Activated CD4-positive, alpha-beta T cell treated with anti-CD3 and anti-CD28 coated beads, Interleukin-2, amount 50 U/mL, for 1 hour (primary cell): ENCODE measurements around the gene CD4.

Source experiments
- DNase-seq: peaks from one replicate; pipeline ENCODE4 v3.0.0-alpha.2; 2020

Gene CD4

DNA sequence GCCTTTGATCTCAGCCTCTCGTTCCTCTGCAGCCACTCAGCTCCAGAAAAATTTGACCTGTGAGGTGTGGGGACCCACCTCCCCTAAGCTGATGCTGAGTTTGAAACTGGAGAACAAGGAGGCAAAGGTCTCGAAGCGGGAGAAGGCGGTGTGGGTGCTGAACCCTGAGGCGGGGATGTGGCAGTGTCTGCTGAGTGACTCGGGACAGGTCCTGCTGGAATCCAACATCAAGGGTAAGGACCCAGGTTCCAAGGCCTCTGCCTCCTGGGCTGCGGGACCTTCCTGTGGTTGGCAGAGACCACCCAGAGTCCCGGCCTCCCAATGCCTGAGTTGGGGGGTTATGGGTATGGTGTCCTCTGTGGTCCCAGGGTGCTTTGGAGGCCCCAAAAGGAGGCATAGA lies 27.8 kb downstream of the CD4 start:
- no peak for DNase-seq

DNA sequence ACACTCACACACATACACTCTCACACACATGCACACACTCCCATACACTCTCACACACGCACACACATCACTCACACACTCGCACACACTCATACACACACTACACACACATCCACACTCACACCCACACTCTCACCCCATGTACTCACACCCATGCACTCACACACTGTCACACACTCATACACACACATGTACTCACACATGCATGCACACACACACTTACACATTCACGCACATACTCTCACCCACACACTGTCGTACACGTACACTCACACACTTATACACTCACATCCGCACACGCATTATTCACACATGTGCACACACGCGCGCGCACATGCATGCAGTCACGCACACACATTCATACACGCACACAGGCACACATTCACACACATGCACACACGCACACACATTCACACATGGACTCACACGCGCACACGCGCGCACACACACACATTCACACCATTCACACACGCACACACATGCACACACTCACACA lies 28.4 kb downstream of the CD4 start:
- no peak for DNase-seq

DNA sequence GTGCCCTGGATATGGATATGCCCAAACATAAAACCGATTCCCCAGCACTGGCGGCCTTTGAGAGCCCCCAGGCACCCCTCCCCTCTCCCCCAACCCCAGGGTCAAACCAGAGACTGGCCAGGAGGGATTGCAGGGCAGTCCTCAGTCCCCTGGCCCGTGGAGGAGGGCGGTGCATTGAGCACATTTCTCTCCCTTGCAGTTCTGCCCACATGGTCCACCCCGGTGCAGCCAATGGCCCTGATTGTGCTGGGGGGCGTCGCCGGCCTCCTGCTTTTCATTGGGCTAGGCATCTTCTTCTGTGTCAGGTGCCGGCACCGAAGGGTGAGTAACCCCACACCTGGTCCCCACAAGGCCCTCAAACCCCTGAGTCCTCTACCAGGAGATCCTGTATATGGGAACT lies 28.9 kb downstream of the CD4 start:
- no peak for DNase-seq

DNA sequence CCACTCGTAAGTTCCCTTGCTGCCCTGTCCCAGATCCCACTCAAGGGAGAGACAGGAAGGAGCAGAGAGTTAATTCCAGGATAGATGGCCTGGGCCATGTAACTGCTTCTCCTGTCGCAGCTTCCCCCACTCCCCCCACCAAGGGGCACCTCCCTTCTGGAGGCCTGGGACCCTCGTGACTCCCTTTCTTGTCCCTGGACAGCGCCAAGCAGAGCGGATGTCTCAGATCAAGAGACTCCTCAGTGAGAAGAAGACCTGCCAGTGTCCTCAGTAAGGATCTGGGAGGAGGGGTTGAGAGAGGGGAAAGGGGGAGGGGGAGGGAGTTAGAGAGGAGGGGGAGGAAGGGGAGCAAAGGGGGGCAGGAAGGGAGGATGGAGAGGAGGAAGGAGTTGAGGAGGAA lies 29.3 kb downstream of the CD4 start:
- no peak for DNase-seq

DNA sequence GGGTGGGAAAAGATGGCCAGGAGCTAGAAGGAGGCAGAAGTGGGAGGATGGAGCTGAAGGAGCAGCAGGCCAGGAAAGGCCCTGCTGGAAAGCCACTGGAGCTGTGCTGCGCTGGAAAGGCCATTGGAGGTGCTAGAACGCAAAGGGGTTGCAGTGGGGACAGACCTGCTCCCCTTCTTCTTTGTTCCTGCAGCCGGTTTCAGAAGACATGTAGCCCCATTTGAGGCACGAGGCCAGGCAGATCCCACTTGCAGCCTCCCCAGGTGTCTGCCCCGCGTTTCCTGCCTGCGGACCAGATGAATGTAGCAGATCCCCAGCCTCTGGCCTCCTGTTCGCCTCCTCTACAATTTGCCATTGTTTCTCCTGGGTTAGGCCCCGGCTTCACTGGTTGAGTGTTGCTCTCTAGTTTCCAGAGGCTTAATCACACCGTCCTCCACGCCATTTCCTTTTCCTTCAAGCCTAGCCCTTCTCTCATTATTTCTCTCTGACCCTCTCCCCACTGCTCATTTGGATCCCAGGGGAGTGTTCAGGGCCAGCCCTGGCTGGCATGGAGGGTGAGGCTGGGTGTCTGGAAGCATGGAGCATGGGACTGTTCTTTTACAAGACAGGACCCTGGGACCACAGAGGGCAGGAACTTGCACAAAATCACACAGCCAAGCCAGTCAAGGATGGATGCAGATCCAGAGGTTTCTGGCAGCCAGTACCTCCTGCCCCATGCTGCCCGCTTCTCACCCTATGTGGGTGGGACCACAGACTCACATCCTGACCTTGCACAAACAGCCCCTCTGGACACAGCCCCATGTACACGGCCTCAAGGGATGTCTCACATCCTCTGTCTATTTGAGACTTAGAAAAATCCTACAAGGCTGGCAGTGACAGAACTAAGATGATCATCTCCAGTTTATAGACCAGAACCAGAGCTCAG lies 30.0 kb downstream of the CD4 start:
- DNase-seq = no peak

DNA sequence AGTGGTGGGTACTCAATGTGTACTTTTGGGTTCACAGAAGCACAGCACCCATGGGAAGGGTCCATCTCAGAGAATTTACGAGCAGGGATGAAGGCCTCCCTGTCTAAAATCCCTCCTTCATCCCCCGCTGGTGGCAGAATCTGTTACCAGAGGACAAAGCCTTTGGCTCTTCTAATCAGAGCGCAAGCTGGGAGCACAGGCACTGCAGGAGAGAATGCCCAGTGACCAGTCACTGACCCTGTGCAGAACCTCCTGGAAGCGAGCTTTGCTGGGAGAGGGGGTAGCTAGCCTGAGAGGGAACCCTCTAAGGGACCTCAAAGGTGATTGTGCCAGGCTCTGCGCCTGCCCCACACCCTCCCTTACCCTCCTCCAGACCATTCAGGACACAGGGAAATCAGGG lies 30.8 kb downstream of the CD4 start:
- no peak for DNase-seq

DNA sequence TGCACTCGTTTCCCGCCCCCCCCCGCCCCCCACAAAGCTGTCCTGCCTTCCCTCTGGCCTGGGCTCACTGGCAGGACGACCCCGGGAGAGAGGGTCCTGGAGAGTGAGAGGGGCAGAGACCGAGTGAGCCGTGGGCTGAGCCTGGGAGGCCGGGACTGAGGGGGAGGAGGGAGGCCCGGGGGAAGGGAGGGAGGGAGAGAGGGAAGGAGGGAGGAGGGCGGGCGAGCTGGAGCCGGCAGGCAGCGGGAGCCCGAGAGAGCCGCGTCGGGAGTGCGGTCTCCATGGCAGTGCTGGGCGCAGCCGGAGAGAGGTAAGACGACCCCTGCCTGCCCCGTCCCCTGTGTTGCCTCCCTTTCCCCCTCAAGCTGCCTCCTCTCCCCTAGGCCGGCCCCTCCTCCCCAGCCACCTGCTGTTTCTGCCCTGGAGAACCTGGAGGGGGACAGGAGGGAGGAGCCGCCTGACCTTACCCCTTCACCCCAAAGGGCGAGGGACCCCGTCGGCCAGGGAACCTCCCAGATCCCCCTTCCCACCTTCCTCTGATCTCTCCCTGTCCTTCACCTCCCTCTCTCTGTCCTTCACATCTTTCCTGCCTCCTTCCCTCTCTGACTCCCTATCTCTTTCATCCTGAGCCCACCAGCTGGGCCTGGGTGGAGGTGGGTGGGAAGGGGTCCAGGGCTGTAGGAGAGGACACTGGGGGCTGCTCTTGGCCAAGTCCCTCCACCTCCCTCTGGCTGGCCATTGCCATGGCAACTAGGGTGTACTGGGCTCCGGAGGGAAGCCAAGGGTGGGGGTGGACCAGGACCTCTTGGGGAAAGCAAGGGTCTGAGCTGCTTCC lies 32.5 kb downstream of the CD4 start, which contains the start of gene GPR162:
Gene GPR162 (plus strand): TSS at position 231 of the 835 bp plus-strand sequence. CDS start 2,078 bp downstream, outside the sequence.
- DNase-seq = no peak

DNA sequence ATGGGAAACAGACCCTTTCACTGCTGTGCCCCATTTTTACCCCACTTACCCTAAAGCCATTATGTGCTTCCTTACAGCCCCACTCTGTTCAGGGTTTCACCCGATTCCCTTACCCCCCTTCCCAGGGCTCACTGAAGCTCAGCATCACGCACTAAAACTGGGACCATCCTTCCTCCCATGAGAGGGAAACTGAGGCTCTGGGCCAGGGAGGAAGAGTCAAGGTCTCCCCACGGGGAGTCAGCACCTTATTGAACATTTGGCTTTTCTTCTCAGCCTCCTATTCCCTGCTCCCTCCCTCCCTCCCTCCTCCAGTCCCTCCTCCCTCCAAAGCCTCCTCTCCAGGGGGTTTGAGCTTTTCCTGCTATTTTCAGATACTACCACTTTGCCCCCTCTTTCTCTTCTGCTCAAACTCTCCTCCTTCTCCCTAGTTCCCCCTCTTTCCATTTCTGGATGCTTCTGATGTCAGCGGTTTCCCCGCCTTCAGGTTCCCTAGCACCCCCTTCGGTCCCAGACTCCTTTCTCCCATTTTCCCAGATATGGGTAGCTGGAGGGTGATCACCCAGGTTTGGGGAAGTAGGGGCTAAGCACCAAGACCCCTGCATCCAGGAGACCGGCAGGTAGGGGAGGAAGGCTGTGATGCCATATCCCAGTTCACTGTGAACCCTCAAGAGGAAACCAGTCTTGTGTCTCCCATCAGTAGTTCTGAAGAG lies 33.3 kb downstream of the CD4 start:
- DNase-seq = no peak

DNA sequence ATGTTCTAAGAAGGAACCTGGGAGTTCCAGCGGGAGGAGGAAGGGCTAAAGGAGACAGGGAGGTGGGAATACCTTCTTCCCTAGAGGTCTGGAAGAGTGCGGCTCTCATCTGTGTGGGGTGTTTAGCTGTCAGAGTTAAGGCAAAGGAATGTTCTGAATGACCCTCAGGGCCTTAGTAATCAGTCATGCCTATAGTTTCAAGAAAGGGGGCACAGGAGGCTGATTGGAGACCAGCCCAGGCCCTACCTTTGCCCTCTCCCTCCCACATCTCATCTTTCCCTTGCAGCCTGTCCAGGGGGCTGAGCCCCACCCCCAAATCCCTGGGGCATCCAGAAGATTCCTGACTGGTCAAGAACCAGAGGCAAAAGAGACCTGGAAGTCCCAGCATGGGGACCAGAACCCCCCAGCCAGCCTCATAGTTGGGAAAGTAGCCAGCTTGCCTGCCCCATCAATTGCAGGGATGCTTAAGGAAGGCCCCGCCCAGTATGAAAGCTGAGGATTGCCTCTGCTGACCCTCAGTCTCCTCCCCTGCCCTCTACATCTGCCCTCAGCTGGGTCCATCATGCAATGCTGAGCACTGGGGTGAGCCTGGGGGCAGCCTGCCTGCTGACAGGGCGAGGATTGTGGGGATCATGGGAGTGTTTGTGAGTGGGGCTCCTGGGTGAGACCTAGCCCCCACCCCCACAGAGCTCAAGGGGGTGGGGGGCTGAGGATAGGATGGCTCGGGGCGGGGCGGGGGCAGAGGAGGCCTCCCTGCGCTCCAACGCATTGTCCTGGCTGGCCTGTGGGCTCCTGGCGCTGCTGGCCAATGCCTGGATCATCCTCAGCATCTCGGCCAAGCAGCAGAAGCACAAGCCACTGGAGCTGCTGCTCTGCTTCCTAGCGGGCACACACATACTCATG lies 34.1 kb downstream of the CD4 start:
- DNase-seq = no peak

DNA sequence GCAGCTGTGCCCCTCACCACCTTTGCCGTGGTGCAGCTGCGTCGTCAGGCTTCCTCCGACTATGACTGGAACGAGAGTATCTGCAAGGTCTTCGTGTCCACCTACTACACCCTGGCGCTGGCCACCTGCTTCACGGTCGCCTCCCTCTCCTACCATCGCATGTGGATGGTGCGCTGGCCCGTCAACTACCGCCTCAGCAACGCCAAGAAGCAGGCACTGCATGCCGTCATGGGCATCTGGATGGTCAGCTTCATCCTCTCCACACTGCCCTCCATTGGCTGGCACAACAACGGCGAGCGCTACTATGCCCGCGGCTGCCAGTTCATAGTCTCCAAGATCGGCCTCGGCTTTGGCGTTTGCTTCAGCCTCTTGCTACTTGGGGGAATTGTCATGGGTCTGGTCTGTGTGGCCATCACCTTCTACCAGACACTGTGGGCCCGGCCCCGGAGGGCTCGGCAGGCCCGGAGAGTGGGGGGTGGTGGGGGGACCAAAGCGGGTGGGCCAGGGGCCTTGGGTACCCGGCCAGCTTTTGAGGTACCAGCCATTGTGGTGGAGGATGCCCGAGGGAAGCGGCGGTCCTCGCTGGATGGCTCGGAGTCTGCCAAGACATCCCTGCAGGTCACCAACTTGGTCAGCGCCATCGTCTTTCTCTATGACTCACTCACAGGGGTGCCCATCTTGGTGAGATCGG lies 34.9 kb downstream of the CD4 start:
- DNase-seq = no peak

DNA sequence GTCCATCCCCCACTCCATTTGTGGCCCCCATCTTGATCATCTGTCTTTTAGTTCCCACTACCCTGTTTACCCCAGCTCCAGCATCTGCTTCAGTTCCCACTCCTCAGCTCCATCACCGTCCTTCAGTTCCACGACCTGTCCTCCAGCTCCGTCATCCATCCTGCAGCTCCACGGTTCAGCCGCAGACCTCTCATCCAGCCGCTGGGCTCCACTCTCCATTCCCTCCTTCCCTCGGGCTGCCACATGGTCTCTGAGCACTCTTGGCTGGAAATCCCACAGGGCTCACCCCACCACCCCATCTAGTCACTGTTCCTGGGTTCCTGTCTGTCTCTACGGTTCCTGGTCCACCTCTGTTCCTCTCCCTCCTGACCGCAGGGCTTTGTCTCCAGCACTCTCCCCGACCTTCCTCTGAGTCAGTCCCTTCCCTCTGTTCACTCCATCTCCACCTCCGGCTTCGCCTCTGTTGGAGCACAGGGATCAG lies 35.6 kb downstream of the CD4 start:
- DNase-seq = no peak

DNA sequence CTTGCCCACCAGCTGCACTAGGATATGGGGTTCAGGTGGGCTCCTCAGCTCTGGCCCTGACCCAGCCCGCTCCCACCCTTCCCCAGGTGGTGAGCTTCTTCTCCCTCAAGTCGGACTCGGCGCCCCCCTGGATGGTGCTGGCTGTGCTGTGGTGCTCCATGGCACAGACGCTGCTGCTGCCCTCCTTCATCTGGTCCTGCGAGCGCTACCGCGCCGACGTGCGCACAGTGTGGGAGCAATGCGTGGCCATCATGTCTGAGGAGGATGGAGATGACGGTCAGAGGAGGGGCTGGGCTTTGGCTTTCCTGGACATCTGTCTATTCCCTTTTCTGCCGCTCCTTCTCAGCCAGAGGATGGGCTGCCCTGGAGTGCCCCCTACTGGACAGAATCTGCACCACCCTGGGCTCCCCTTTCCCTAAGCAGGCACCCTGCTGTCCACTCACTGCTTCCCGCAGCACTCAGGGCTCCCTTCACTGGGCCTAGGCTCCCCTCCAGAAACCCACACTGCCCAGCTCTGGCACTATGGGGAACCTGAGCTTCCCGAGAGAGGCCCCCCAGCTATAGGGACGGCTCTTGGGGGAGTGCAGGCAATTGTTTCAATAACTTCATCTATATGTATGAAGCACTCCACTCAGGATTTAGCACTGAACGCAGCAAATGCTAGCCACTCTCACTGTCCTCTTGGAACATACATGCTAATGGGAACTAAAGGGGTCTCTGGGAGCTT lies 36.2 kb downstream of the CD4 start:
- DNase-seq = peak; percentile 83

DNA sequence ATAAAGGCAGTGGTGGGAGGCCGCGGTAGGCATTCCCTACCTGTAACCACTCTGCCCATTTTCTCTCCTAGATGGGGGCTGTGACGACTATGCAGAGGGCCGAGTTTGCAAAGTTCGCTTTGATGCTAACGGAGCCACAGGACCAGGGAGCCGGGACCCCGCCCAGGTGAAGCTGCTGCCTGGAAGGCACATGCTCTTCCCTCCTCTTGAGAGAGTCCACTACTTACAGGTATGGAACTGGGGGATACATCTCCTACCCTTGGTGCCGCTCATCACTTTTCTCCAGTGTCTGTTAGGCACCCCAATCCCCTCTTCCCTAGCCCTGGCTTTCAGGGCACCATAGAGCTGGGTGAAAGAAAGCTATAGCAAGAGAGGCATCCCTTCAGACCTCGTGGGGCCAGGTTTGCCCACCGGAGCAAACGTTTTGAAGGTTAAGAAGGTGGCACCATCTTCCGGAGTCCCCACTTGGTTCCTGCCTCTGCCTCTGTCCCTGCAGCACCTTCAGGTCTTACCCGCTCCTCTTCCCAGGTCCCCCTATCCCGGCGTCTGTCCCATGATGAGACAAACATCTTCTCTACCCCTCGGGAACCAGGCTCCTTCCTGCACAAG lies 36.9 kb downstream of the CD4 start:
- no peak for DNase-seq

DNA sequence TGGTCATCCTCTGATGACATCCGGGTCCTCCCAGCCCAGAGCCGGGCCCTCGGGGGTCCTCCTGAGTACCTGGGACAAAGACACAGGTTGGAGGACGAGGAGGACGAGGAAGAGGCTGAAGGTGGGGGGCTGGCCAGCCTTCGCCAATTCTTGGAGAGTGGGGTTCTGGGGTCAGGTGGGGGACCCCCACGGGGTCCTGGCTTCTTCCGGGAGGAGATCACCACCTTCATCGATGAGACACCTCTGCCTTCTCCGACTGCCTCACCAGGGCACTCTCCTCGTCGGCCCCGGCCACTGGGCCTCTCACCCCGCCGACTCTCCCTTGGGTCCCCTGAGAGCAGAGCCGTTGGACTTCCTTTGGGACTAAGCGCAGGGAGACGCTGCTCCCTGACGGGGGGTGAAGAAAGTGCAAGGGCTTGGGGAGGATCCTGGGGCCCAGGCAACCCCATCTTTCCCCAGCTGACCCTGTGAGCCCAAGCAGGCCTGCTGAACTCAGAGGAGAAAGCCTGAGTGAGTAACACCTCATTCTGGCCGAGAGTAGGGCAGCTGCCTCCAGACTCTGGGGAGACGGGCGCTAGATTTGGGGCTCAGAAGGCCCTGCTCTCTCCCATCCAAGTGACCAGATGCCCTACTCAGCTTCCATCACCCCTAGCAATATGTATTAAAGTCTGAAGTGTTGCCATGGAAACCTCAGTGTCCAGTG lies 37.6 kb downstream of the CD4 start:
- DNase-seq = no peak

DNA sequence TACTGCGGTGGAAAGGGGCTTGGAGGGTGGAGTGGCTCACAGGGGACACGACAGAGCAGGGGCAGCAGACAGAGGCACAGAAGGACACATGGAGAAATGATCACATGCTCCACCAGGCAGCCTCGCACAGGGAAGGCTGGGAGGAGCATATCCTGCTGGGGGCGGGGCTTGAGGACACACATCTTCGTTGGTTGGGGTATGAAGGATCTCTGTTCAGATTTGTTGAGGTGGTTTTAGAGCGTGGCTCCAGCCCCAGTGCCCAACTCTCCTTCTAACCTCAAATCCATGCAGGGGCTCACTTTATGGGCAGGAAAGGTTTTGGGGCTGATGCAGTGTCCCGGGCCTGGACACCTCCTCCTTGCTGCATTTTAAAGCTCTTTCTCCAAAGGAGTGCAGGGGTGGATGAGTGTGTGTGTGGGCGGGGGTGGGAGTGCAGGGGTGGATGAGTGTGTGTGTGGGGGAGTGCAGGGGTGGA lies 38.1 kb downstream of the CD4 start:
- DNase-seq = peak; percentile 39

DNA sequence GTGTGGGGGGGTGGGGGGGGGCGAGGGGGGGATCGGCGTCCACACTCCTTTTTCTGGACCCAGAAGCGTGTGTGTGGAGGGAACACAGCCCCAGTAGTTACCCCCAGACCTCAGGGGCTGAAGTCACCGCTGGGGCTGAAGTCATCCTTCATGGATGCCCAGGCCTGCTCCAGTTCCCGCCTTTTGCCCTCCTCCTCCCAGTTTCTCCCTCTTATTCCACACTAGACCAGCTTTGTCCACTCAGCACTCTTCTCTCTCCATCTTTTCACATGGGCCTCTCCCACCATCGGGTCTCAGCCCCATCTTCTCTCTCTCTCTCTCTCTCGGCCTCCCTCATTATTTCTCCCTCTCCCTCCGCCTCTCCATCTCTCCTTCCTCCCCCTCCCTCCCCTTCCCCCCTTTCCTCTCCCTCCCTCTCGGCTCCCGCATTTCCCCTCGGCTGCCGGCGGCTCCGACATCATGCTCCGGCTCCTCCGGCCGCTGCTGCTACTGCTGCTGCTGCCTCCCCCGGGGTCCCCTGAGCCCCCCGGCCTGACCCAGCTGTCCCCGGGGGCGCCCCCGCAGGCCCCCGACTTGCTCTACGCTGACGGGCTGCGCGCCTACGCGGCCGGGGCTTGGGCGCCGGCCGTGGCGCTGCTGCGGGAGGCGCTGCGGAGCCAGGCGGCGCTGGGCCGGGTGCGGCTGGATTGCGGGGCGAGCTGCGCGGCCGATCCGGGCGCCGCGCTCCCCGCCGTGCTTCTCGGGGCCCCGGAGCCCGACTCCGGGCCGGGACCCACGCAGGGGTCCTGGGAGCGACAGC lies 38.9 kb downstream of the CD4 start, which contains the start of gene P3H3:
Gene P3H3 (plus strand): TSS at position 426 of the 799 bp plus-strand sequence. CDS start 34 bp downstream, at position 460.
- DNase-seq = no peak

DNA sequence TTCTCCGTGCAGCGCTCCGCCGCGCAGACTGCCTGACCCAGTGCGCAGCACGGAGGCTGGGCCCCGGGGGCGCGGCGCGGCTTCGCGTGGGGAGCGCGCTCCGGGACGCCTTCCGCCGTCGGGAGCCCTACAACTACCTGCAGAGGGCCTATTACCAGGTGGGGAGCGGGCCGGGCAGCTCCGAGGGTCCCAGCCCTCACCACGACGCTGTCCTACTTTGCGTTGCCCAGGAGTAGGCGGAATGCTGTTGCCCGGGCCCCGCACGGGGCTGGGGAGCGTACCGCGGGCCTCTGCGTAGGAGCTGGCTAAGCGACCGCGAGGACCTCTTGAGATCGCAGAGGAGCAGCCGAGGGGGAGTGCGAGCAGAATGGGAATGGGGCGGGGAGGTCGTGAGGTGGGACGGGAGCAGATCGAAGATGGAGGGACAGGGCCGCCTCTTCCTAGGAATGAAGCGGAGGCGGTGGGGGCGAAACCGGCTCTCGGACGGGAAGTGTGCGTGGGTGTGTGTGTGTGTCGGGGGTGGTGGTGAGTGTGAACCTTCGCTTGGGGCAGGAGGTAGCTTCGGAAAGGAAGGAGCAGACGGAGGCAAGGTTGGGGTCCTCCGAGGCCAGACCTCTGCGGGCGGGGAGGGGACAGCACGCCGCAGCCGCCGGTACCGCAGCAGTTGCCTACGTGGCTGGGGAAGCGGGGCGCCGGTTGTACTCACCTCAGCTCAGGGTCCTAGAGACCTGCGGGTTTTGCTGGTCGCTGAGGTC lies 39.6 kb downstream of the CD4 start:
- DNase-seq = peak; percentile 47
